HG02938 (cell line): ENCODE data around the gene RAD51B.

ENCODE experiments used
- ATAC-seq: cut with Tn5 transposase; IDR thresholded peaks from one replicate; pipeline ENCODE4 v1.9.1; 2021; ENCODE audit warnings: mild to moderate bottlenecking, moderate library complexity; ENCODE audit not compliant: unreplicated experiment

RAD51B gene

GRCh38 chr14:68573722-68574121 is 754.1 kb downstream of the RAD51B start:
- no peak for ATAC-seq

DNA sequence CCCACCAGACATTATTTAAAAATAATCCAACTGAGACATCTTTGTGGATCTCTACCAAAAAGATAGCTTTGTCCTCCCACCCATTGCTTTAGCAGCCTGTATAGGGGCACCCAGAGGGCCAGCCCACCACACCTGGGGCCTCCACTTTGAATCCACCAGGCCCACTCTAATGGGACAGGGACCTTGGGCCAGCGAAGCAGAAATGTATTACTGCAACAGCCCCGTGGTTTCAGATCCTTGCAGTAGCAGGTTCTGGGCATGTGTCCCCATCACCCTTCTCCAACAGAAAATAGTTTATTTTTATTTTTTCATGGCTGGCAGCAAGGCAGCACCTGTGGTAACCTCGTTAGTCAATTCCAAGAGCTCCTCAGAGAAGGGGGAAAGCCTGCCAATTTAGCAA is 754.9 kb downstream of the RAD51B start:
- no peak for ATAC-seq

GRCh38 chr14:68574906-68575305 is 755.3 kb downstream of the RAD51B start:
- ATAC-seq: no peak

DNA sequence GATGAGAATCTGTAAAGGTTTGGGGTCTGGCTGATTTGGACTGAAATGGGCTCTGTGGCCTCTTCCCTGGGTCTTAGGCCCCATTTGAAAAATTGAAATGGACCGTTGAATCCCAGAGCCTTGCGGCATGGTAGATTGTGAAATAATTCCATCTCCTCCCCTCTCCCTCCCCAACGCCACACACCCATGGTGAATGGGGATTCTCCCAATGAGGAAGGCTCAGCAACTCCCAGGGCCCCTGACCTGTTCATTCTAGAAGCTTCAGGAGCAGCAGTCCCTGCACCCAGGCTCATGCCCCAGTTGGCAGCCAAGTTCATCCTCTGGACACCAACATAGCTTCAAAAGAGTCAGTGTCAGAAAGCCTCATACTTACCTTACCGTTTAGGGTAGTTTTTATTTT is 755.8 kb downstream of the RAD51B start:
- no peak for ATAC-seq

DNA sequence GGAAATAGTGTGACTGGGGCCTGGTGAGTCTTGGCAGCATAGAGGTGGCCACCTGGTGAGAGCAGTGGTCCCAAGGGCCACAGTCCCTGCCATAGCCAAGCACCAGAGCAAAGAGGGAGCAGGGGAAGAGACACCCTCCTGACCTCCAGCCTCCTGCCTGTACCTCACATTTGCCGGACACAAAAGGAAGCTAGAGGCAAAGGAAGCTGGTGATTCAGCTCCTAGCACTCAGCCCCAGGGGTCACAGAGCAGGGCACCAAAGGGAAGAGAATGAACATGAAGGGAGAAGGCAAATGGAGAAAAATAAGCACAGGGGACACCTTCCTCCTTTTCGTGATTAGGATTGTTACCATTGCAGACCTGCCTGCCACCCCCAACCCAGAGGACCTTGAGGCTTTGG is 756.5 kb downstream of the RAD51B start:
- ATAC-seq: no peak

GRCh38 chr14:68576496-68577244 is 757.1 kb downstream of the RAD51B start:
- ATAC-seq: no peak

DNA sequence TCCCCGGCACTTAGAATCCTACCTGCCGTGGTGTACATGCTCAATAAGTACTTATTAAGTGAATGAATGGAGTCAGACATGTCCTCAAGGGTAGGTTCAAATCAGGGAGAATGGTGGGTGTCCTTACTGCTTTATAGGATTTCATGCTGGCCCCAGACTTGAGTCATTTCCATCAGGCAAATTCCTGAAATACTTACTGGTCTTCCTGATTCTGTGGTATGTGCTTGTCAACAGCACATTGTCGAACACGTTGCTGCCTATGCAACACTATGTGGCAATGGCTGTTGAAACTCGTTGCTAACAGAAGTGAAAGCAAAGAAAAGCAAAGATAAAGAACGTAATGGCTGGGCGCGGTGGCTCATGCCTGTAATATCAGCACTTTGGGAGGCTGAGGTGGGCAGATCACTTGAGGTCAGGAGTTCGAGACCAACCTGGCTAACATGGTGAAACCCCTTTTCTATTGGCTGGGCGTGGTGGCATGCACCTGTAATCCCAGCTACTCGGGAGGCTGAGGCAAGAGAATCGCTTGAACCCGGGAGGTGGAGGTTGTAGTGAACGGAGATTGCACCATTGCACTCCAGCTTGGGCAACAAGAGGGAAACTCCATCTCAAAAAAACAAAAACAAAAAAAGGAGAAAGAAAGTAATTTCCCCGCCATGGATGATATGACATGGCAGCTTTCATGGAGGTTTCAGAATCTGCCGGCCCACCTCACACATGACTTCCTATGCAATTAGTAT is 758.4 kb downstream of the RAD51B start:
- no peak for ATAC-seq

GRCh38 chr14:68578597-68578996 is 759.0 kb downstream of the RAD51B start:
- ATAC-seq: no peak

GRCh38 chr14:68580096-68580645 is 760.6 kb downstream of the RAD51B start:
- ATAC-seq: no peak

DNA sequence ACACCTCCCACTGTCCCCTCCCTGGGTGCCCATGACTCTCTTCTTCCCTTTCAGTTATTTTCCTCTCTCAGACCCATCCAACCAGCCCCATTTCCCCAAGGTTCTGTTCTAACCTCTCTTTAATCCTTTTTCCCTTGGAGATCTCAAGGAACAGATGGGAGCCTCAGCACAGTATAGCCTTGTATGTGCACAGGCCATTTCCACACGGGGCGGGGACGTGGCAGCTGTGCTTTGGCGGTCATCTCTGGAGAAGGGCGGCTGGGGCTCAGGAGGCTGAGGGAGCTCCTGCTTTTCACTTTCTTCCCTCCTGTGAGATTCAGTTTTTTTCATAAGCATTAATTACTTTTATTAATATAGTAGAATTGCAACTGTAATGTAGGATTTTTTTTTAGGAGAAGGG is 761.1 kb downstream of the RAD51B start:
- ATAC-seq: no peak

- ATAC-seq: no peak
Observed at GRCh38 chr14:68583548-68584280, 764.1 kb downstream of the RAD51B start.

GRCh38 chr14:68584786-68585185 is 765.2 kb downstream of the RAD51B start:
- ATAC-seq: no peak

DNA sequence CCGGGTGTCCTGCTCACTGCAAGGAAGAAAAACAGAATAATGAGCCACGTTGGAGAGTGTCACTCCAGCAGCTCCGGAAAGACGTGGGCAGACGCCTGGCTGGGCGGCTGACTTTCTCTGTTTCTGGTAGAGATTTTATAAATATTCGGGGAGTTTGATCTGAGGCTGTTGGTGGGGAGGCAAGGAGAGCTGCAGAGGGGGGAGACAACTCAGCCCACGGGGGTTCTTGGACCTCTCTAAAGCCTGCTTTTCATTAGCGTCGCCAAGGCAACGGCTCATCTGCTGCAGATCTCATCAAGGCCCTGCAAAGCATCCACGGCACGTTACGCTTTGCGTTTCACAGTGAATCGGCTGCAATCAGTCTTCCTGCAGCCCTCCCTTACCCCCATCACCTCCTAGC is 766.1 kb downstream of the RAD51B start:
- ATAC-seq: no peak

GRCh38 chr14:68586896-68587751 is 767.5 kb downstream of the RAD51B start:
- no peak for ATAC-seq

GRCh38 chr14:68587931-68588330 is 768.4 kb downstream of the RAD51B start:
- ATAC-seq: no peak

DNA sequence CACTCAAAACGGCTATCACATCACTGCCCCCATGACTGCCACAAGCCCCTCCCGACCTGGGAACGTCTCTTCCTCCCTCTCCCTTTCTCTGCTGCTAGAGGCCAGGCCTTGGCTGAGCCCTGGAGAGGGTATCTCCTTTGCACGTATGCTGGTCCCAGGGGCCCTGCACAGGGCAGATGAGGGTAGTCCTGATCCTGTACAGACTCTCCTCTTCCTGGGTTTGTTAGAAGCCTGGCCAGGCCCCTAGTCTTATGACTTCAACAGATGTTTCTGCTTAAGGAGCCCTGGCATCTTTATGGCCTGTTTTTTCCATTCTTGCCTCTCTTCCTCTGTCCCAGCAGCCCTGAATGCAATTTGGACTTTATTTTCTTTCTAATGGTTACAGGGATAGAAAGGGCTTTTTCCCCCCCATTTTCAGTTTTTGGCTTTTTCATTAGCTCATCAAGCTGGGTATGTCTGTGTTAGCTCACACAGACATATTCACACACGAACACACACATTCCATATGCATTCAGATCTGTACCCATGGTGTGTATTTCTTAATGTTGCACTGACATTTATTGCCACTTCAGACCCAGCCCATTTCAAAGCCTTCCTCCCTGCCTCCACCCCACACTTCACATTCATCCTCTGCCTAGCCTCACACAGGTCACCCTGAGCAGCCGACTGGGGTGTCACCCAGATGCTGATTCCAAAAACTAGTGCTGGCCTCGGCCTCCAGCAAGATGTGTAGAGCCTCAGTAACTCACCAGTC is 770.0 kb downstream of the RAD51B start:
- no peak for ATAC-seq

- no peak for ATAC-seq
Observed at GRCh38 chr14:68590201-68590522, 770.6 kb downstream of the RAD51B start.

DNA sequence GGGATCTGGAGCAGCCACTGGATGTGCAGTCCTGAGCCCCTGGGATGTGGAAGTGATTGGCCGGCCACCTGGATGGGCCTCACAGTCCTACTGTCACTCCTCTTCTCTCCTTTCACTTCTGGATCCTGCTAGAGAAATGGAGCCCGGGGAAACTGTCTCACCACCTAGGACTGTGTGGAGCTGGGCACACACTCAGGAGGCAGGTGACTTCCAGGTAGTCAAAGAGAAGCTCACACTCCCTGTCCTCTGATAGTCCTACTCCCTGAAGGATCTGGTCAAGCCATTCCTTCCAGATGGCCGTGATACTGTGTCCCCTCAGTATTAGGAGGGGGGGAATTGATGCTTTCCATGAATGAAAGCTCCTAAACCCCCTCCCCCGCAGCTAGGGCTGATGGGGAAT is 772.2 kb downstream of the RAD51B start:
- no peak for ATAC-seq

- no peak for ATAC-seq
Observed at GRCh38 chr14:68592948-68593556, 773.5 kb downstream of the RAD51B start.
